GM21360 (cell line): ENCODE data around the gene MARCHF7.
"Not testable (repeated sequence)": the region's sequence is repeated elsewhere in the genome, so short reads cannot be mapped to it uniquely, and the experiment has no call there.

ENCODE experiments used
- ATAC-seq: cut with Tn5 transposase; IDR thresholded peaks from one replicate; pipeline ENCODE4 v1.9.1; 2021; ENCODE audit warnings: mild to moderate bottlenecking, moderate library complexity; ENCODE audit not compliant: unreplicated experiment

The MARCHF7 gene

DNA sequence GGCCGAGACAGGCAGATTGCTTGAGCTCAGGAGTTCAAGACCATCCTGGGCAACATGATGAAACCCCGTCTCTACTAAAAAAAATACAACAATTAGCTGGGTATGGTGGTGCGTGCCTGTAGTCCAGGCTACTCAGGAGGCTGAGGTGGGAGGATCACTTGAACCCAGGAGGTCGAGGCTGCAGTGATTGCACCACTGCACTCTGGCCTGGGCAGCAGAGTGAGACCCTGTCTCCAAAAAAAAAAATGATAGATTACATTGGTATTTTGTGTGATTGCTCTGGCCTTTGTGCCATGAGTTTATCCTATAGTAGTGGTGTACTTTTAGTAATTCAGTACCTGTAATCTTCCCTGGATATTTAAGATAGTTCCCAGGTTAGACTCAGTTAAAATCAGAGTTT is 4.1 kb downstream of the MARCHF7 start:
- not testable (repeated sequence) for ATAC-seq

DNA sequence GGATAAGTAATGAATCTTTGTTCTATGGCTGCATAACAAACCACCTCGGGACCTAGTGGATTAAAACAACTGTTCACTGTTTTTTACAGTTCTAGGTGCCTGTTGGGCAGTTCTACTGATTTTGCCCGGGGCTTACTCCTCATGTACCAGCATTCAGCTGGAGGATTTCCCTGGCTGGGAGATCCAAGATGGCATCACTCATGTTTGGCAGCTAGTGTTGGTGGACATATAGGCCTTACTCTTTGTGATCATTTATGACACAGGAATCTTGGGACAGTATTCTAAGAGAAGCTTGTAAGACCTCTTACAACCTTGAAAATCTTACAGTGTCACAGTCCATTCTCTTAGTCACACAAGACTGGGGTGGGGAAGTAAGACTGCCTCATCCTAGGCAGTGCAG is 4.6 kb downstream of the MARCHF7 start:
- ATAC-seq, result no peak

DNA sequence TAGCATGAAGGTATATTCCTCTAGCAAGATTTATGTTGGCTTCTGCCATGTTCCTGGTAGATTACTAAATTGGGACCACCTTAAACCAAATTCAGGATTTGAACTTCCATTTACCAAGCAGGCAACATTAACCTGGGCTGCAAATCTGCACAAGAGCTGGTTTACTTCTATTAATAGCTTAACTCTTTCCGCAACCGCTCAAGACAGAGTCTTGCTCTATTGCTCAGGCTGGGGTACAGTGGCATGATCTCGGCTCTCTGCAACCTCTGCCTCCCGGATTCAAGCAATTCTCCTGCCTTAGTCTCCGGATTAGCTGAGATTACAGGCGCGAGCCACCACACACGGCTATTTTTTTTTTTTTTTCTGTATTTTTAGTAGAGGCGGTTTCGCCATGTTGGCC is 8.4 kb downstream of the MARCHF7 start:
- ATAC-seq, result no peak

GRCh38 chr2:159722580-159722979 is 10.3 kb downstream of the MARCHF7 start:
- no peak for ATAC-seq

DNA sequence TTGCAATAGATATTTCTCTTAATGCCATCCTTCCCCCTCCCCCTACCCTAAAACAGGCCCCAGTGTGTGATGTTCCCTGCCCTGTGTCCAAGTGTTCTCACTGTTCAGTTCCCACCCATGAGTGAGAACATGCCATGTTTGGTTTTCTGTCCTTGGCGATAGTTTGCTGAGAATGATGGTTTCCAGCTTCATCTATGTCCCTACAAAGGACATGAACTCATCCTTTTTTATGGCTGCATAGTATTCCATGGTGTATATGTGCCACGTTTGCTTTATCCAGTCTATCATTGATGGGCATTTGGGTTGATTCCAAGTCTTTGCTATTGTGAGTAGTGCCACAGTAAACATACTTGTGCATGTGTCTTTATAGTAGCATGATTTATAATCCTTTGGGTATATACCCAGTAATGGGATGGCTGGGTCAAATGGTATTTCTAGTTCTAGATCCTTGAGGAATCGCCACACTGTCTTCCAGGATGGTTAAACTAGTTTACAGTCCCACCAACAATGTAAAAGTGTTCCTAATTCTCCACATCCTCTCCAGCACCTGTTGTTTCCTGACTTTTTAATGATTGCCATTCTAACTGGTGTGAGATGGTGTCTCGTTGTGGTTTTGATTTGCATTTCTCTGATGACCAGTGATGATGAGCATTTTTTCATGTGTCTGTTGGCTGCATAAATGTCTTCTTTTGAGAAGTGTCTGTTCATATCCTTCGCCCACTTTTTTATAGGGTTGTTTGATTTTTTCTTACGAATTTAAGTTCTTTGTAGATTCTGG is 12.7 kb downstream of the MARCHF7 start:
- not testable (repeated sequence) for ATAC-seq

GRCh38 chr2:159725713-159726112 is 13.4 kb downstream of the MARCHF7 start:
- ATAC-seq, result no peak

DNA sequence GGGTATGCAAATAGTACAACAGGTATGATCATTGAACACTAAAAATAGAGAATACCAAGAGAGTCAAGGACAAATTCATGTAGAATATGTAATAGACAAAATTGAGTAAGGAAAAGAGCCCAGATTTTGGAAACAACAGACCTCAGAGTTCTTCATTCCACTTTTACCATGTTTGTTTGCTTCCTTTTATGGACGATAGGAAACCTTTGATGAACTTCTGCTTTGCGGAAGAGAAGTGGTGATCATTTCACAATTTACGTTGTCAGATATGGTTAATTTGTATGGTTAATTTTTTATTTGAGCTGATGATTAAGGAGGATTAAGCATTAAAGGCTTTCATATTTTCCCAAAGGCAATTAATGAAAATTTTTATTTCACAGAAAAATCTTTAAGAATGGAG is 16.3 kb downstream of the MARCHF7 start:
- no peak for ATAC-seq

GRCh38 chr2:159735648-159736047 is 23.3 kb downstream of the MARCHF7 start:
- ATAC-seq, result no peak

DNA sequence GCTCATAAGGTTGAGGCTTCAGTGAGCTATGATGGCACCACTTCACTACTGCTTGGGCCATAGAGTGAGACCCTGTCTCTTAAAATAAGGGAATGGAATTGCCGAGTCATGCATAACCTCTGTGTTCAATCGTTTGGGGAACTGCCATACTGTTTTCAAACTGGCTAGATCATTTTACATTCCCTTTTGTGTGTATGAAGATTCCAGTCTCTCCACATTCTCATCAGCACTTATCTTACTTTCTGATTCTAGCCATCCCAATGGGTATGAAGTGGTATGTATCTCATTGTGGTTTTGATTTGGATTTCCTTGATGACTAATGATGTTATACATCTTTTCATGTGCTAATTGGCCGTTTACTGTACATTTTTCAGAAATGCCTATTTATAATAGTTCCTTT is 23.7 kb downstream of the MARCHF7 start:
- ATAC-seq, result no peak

GRCh38 chr2:159737292-159737916 is 25.1 kb downstream of the MARCHF7 start:
- ATAC-seq, result no peak

GRCh38 chr2:159737917-159738296 is 25.6 kb downstream of the MARCHF7 start:
- no peak for ATAC-seq

DNA sequence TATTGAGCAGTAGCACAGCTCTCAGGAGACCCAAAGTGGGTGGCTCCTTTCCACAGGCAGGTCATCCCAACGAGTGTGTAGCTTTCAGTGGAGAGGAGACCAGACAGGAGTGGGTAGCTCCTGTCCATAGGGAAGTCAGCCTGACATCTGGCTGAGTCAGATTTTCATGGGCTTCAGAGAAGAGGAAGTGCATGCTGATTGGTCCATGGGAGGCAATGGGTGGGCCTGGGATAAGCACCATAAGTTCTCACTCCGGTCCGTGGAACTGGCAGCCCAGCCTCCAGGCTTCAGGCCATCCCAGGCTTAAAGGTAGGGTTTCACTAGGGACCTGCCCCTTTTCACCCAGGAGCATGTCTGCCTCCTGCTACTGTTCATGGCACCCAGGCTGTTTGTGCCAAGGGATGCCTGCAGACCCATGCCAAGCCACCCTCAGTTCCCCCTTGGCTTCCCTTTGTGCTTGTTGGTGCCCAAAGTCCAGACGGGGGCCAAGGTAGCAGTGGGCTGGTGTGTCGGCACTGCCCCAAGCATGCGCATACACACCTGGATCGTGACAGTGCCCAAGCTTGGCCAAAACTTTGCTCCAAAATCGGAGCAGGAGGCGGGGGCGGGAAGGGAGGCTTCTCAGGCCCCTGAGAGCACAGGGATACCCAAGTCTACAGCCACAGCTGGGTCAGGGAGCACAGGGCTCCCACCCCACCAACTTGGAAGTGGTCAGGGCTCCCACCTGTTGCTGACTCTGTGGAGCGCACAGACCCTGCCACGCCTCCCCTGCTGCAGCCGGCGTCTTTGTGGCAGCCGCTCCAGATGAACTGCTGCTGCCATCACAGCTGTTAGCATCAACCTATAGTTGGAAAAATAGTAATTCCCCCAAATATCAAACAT is 26.4 kb downstream of the MARCHF7 start:
- ATAC-seq, result no peak

GRCh38 chr2:159742846-159743245 is 30.5 kb downstream of the MARCHF7 start:
- ATAC-seq, result no peak

DNA sequence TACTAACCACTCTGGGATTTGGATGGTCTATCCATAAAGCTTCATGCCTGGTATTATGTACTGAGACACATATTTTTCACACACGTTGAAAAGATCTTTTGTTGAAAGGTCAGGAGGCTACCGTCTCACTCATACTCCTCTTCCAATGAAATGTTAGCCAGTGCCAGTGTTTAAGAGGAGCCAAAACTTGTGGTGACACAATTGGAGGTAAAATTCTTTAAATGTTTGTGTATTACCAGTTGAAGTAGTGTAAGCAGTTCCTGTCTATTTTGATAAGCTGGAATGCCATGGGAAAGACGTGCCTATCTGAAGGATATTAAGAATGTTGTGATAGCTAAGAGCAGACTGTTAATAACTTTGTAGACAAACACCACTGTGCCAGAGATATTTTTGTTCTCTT is 32.1 kb downstream of the MARCHF7 start:
- no peak for ATAC-seq

- ATAC-seq, result not testable (repeated sequence)
Measured at GRCh38 chr2:159745237-159745636, 32.9 kb downstream of the MARCHF7 start.

- no peak for ATAC-seq
Measured at GRCh38 chr2:159748089-159748488, 35.8 kb downstream of the MARCHF7 start.

- ATAC-seq, result no peak
Measured at GRCh38 chr2:159750873-159751272, 38.6 kb downstream of the MARCHF7 start.

DNA sequence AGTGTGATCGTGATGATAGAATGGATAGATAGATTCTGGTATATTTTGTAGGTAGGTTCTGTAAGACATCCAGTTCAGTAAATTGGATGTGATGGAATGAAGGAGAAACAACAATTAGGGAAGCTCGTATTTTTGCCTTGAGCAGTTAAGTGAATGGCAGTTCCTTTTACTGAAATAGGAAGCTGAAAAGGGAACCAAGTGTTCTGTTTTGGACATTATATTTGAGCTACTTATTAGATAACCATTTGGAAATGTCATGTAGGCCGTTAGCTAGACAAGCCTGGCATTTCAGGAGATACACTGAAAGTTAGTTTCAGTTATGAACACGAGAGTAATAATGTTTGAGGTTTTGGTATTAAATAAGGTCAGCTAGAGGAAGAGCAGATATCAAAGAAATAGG is 41.5 kb downstream of the MARCHF7 start:
- no peak for ATAC-seq

DNA sequence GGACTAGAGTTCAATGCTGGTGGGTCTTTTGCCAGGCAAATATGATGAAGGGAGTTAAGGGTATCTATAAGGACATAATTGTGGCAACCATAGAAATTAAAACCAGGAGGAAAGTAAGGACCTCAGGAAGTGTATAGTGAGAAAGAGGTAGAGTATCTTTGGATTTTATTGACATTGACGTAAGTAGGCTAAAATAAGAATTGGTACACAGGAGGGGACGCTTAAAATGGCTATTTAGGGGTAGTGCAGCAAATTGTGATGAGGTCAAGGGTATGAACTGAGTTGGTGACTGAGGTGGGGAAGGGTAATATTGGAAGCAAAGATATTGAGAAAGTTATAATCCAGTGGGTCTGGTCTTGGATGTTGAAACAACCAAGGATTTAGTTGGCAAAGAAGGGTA is 42.7 kb downstream of the MARCHF7 start:
- ATAC-seq, result no peak

DNA sequence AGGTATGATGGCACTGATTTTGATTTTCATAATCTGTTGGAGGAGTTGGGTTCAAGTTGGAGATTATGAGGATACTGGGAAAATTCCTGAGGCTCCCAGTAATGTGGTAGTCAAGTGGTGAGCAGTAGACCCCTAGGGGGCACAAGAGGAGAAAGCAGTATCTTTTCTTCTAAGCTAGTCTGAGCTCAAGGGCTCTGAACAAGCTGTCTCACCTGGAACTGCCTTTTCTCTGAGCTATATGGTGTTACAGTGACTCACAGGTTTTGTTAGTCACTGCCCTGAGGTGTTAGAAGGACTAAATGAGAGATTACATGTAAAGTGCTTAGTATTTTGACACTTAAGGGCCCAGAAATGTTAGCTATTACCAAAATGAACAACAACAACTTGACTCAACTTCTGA is 43.5 kb downstream of the MARCHF7 start:
- no peak for ATAC-seq

- no peak for ATAC-seq
Measured at GRCh38 chr2:159758239-159758638, 45.9 kb downstream of the MARCHF7 start.

DNA sequence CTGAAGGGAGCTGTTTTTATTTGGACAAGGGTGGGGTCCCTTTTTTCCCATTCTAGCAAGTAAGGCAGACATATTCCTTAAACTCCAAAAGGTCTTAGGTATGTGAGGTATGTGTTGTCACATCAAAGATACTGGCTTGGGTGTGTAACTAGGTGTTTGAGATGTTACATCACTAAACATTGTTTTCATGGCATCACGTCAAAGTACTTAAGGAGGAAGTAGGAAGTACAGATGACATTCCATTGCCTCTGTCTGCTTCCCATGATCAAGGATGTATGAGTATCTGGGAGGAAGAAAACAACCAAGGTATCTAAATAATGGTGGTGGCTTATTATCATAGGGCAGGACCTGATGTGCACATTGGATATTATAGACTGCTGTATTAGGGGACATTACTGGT is 46.4 kb downstream of the MARCHF7 start:
- no peak for ATAC-seq
